Trophoblast cell (in vitro differentiated cells and primary cell): ENCODE data around the gene HMCN2.
"Not testable (repeated sequence)": the region's sequence is repeated elsewhere in the genome, so short reads cannot be mapped to it uniquely, and the experiment has no call there.

ENCODE experiments used
- DNase-seq, 2 donors: peaks; one replicate each; pipeline ENCODE4 v3.0.0-alpha.2; 2016
- H2AFZ ChIP-seq: 2 replicates; pipeline ENCODE4 v1.6.1; 2013; ENCODE audit warnings: low read length, moderate library complexity, mild to moderate bottlenecking; ENCODE audit not compliant: insufficient read depth, poor library complexity
- H2AK5ac ChIP-seq: 2 replicates; pipeline ENCODE4 v1.6.1; 2013; ENCODE audit warnings: mild to moderate bottlenecking, low read length
- H2BK120ac ChIP-seq: 2 replicates; pipeline ENCODE4 v1.6.1; 2013; ENCODE audit warnings: low read length, mild to moderate bottlenecking, moderate library complexity; ENCODE audit not compliant: insufficient read depth, poor library complexity
- H2BK12ac ChIP-seq: 2 replicates; pipeline ENCODE4 v1.6.1; 2013; ENCODE audit warnings: mild to moderate bottlenecking, low read length, moderate library complexity
- H2BK5ac ChIP-seq: 2 replicates; pipeline ENCODE4 v1.6.1; 2013; ENCODE audit warnings: low read length, low read depth, moderate library complexity, mild to moderate bottlenecking; ENCODE audit not compliant: poor library complexity
- H3K14ac ChIP-seq: 2 replicates; pipeline ENCODE4 v1.6.1; 2013; ENCODE audit warnings: mild to moderate bottlenecking, low read length
- H3K18ac ChIP-seq: 2 replicates; pipeline ENCODE4 v1.6.1; 2013; ENCODE audit warnings: mild to moderate bottlenecking, low read length
- H3K23ac ChIP-seq: 2 replicates; pipeline ENCODE4 v1.6.1; 2013; ENCODE audit warnings: low read length
- H3K27ac ChIP-seq: 2 replicates; pipeline ENCODE4 v1.5.1; 2013; ENCODE audit warnings: low read depth, mild to moderate bottlenecking, inconsistent platforms, low read length, moderate library complexity
- H3K27me3 ChIP-seq: 2 replicates; pipeline ENCODE4 v1.6.1; 2013; ENCODE audit warnings: inconsistent platforms, mild to moderate bottlenecking, low read length, moderate library complexity; ENCODE audit not compliant: insufficient read depth
- H3K36me3 ChIP-seq, 2 experiments: 1 replicate in 1 of 2; 2 replicates in 1 of 2; pipeline ENCODE4 v1.6.1; 2013; ENCODE audit warnings: low read length in 2 of 2, mild to moderate bottlenecking in 2 of 2, moderate library complexity in 1 of 2; ENCODE audit not compliant: insufficient read depth in 2 of 2, control insufficient read depth in 1 of 2
- H3K4ac ChIP-seq: 2 replicates; pipeline ENCODE4 v1.6.1; 2013; ENCODE audit warnings: low read depth, mild to moderate bottlenecking, low read length, moderate library complexity
- H3K4me1 ChIP-seq, 2 experiments: 1 replicate in 1 of 2; 2 replicates in 1 of 2; pipeline ENCODE4 v1.6.1; 2013; ENCODE audit warnings: low read length in 2 of 2, mild to moderate bottlenecking in 2 of 2, moderate library complexity in 1 of 2; ENCODE audit not compliant: insufficient read depth in 2 of 2, control insufficient read depth in 1 of 2
- H3K4me2 ChIP-seq: 2 replicates; pipeline ENCODE4 v1.6.1; 2013; ENCODE audit warnings: inconsistent platforms, mild to moderate bottlenecking, low read length, moderate library complexity
- H3K4me3 ChIP-seq: 2 replicates; pipeline ENCODE4 v1.5.1; 2013; ENCODE audit warnings: mild to moderate bottlenecking, low read depth, low read length, inconsistent platforms
- H3K79me1 ChIP-seq: one replicate; pipeline ENCODE4 v1.6.1; 2013; ENCODE audit warnings: low read length
- H3K79me2 ChIP-seq: 2 replicates; pipeline ENCODE4 v1.6.1; 2013; ENCODE audit warnings: low read length, mild to moderate bottlenecking; ENCODE audit not compliant: control insufficient read depth, insufficient read depth, poor library complexity
- H3K9ac ChIP-seq: 2 replicates; pipeline ENCODE4 v1.6.1; 2013; ENCODE audit warnings: mild to moderate bottlenecking, low read length
- H3K9me3 ChIP-seq: 2 replicates; pipeline ENCODE4 v1.6.1; 2013; ENCODE audit warnings: low read depth, mild to moderate bottlenecking, control low read depth, inconsistent platforms, low read length; ENCODE audit not compliant: insufficient read depth
- H4K12ac ChIP-seq: 2 replicates; pipeline ENCODE4 v1.6.1; 2013; ENCODE audit warnings: low read depth, mild to moderate bottlenecking, low read length, moderate library complexity
- H4K8ac ChIP-seq: 2 replicates; pipeline ENCODE4 v1.6.1; 2013; ENCODE audit warnings: low read depth, mild to moderate bottlenecking, low read length, moderate library complexity
- H4K91ac ChIP-seq: one replicate; pipeline ENCODE4 v1.6.1; 2013; ENCODE audit warnings: low read depth, mild to moderate bottlenecking, low read length, moderate library complexity
- WGBS: extraction: QIAGEN DNeasy Blood & Tissue Kit; methylation state at CpG from one replicate; pipeline ENCODE4 v1.1.7; 2013; ENCODE audit warnings: missing lambda C conversion rate; ENCODE audit not compliant: insufficient read length, insufficient coverage; ENCODE audit errors: extremely low coverage; 5-methylcytosine and 5-hydroxymethylcytosine counted together

The HMCN2 gene

GRCh38 chr9:130433947-130434262 lies 168.3 kb downstream of the HMCN2 start:
- Histone ChIP-seq H3K4me3 (no peak overlapping the region), H3K79me1 (no peaks in the 10 kb centered on the region), H3K79me2 (no peaks in the 10 kb centered on the region), H3K14ac (no peak overlapping the region), H2AK5ac (no peak overlapping the region), H4K8ac (no peak overlapping the region), H3K18ac (no peak overlapping the region), H3K9me3 (peaks cover 14% of the 10 kb centered on the region), H2BK12ac (no peak overlapping the region), H4K12ac (no peak overlapping the region), H3K4ac (no peak overlapping the region), H3K27ac (no peak overlapping the region), H3K23ac (no peak overlapping the region), H4K91ac (no peak overlapping the region), H2BK5ac (no peak overlapping the region), H2BK120ac (no peak overlapping the region), H3K9ac (no peak overlapping the region), H3K4me1 (peaks cover 10 to 11% of the 10 kb centered on the region in 2 experiments), H2AFZ (no peak overlapping the region), H3K36me3 (peaks cover 0 to 3% of the 10 kb centered on the region in 2 experiments), H3K4me2 (peak overlapping the region; percentile 63), H3K27me3 (peaks cover 8% of the 10 kb centered on the region)
- WGBS: no CpG with 5 or more reads among the region's 9 CpGs
- peak in 1 of 2 donors; percentile 23 for DNase-seq

- not testable (repeated sequence) for H3K18ac ChIP-seq, H3K23ac ChIP-seq, H3K27me3 ChIP-seq, H3K36me3 ChIP-seq, H4K91ac ChIP-seq, H3K4me3 ChIP-seq, H3K14ac ChIP-seq, H3K79me2 ChIP-seq, H2BK12ac ChIP-seq, H4K8ac ChIP-seq, H3K4ac ChIP-seq, H2AFZ ChIP-seq, H3K79me1 ChIP-seq, H3K27ac ChIP-seq, H3K9ac ChIP-seq, H2BK5ac ChIP-seq, H2AK5ac ChIP-seq, H3K4me2 ChIP-seq, H4K12ac ChIP-seq, H2BK120ac ChIP-seq
- peak; percentile 69 to 80 for DNase-seq
- H3K4me1 ChIP-seq: peaks cover 10 to 11% of the 10 kb centered on the region in 2 experiments
- H3K9me3 ChIP-seq: peaks cover 13% of the 10 kb centered on the region
- WGBS: no CpG with 5 or more reads among the region's 5 CpGs
Measured at GRCh38 chr9:130434656-130435055, 169.1 kb downstream of the HMCN2 start.

GRCh38 chr9:130437011-130437789 lies 171.6 kb downstream of the HMCN2 start:
- Histone ChIP-seq H3K79me1 (no peaks in the 10 kb centered on the region), H2AK5ac (no peak overlapping the region), H3K27ac (no peak overlapping the region), H2BK5ac (no peak overlapping the region), H3K4me2 (no peak overlapping the region), H4K91ac (no peak overlapping the region), H3K79me2 (no peaks in the 10 kb centered on the region), H3K18ac (no peak overlapping the region), H3K4me3 (no peak overlapping the region), H2BK12ac (no peak overlapping the region), H3K14ac (no peak overlapping the region), H3K9ac (no peak overlapping the region), H3K4ac (no peak overlapping the region), H3K9me3 (peaks cover 7% of the 10 kb centered on the region), H2BK120ac (no peak overlapping the region), H2AFZ (no peak overlapping the region), H3K4me1 (peaks cover 10 to 11% of the 10 kb centered on the region in 2 experiments), H4K8ac (no peak overlapping the region), H3K23ac (no peak overlapping the region), H4K12ac (no peak overlapping the region), H3K27me3 (peaks cover 8% of the 10 kb centered on the region), H3K36me3 (no peaks in the 10 kb centered on the region)
- no peak for DNase-seq
- no CpG with 5 or more reads among the region's 15 CpGs for WGBS

GRCh38 chr9:130438382-130438981 lies 172.9 kb downstream of the HMCN2 start:
- H3K79me2 ChIP-seq: no peaks in the 10 kb centered on the region
- WGBS: no CpG with 5 or more reads among the region's 6 CpGs
- no peak overlapping the region for H2AFZ ChIP-seq
- H3K23ac ChIP-seq: no peak overlapping the region
- H3K27ac ChIP-seq: no peak overlapping the region
- H2BK5ac ChIP-seq: no peak overlapping the region
- no peak overlapping the region for H3K4me3 ChIP-seq
- peaks cover 8% of the 10 kb centered on the region for H3K27me3 ChIP-seq
- no peak overlapping the region for H3K4me2 ChIP-seq
- H3K9ac ChIP-seq: no peak overlapping the region
- no peak overlapping the region for H2AK5ac ChIP-seq
- no peaks in the 10 kb centered on the region for H3K36me3 ChIP-seq
- H3K4me1 ChIP-seq: peaks cover 3 to 4% of the 10 kb centered on the region in 2 experiments
- H3K4ac ChIP-seq: no peak overlapping the region
- no peak overlapping the region for H3K14ac ChIP-seq
- no peak overlapping the region for H2BK120ac ChIP-seq
- H4K8ac ChIP-seq: no peak overlapping the region
- peaks cover 6% of the 10 kb centered on the region for H3K9me3 ChIP-seq
- no peak for DNase-seq
- H4K91ac ChIP-seq: no peak overlapping the region
- H3K18ac ChIP-seq: no peak overlapping the region
- H3K79me1 ChIP-seq: no peaks in the 10 kb centered on the region
- H2BK12ac ChIP-seq: no peak overlapping the region
- no peak overlapping the region for H4K12ac ChIP-seq
